Glutamatergic neuron (in vitro differentiated cells): ENCODE measurements around the gene TSPYL2. TPM values are rescaled to one million over a fixed set of nuclear protein-coding genes. Genes with fewer than 3 reads are reported as not detected.

ENCODE experiments used
- DNase-seq: peaks from one replicate; pipeline ENCODE4 v3.0.0; 2022
- H3K27ac Mint-ChIP-seq: one replicate; pipeline ENCODE4 v1.8.0; 2020; ENCODE audit warnings: mild to moderate bottlenecking, mixed read lengths, inconsistent platforms; ENCODE audit not compliant: unreplicated experiment
- H3K27me3 Mint-ChIP-seq: one replicate; pipeline ENCODE4 v1.8.0; 2020; ENCODE audit warnings: mild to moderate bottlenecking, moderate library complexity, mixed read lengths, inconsistent platforms; ENCODE audit not compliant: unreplicated experiment
- H3K36me3 Mint-ChIP-seq: one replicate; pipeline ENCODE4 v1.8.0; 2020; ENCODE audit warnings: mild to moderate bottlenecking, mixed read lengths, inconsistent platforms; ENCODE audit not compliant: unreplicated experiment
- H3K4me1 Mint-ChIP-seq: one replicate; pipeline ENCODE4 v1.8.0; 2020; ENCODE audit warnings: mild to moderate bottlenecking, low read depth, mixed read lengths, inconsistent platforms; ENCODE audit not compliant: unreplicated experiment
- H3K4me3 Mint-ChIP-seq: one replicate; pipeline ENCODE4 v1.8.0; 2020; ENCODE audit warnings: mild to moderate bottlenecking, mixed read lengths, inconsistent platforms; ENCODE audit not compliant: unreplicated experiment
- H3K9me3 Mint-ChIP-seq: one replicate; pipeline ENCODE4 v1.8.0; 2020; ENCODE audit warnings: mild to moderate bottlenecking, moderate library complexity, mixed read lengths, inconsistent platforms; ENCODE audit not compliant: unreplicated experiment
- CTCF ChIP-seq: fragments of 200-600 bp; sonication (generic); IDR thresholded peaks from one replicate; pipeline ENCODE4 v1.5.0; 2021; ENCODE audit not compliant: partially characterized antibody, unreplicated experiment
- total RNA-seq: library from RNA; stranded (reverse); fragmentation: NEBNext Ultra II Directional; extraction: Animal tissue kit (Norgen Biotek cat#: 25700); gene quantifications from one replicate; pipeline ENCODE4 v1.2.1, GENCODE V29; 2021; ENCODE audit not compliant: unreplicated experiment

TSPYL2 gene
- total RNA-seq, 1 donor from 2014 or later = 10.2 TPM

- H3K27ac Mint-ChIP-seq = peak overlapping the region; percentile 81
- H3K4me3 Mint-ChIP-seq = peak overlapping the region; percentile 95
- TF ChIP-seq CTCF = no peak
- peaks cover 2% of the 10 kb centered on the region for H3K9me3 Mint-ChIP-seq
- peaks cover 1% of the 10 kb centered on the region for H3K27me3 Mint-ChIP-seq
- no peaks in the 10 kb centered on the region for H3K36me3 Mint-ChIP-seq
- DNase-seq = no peak
- H3K4me1 Mint-ChIP-seq = peaks cover 4% of the 10 kb centered on the region
These were observed 12.4 kb downstream of the TSPYL2 start for GRCh38 chrX:53094582-53094905.

GRCh38 chrX:53095796-53096195, 13.6 kb downstream of the TSPYL2 start:
- peak overlapping the region; percentile 34 for H3K4me3 Mint-ChIP-seq

GRCh38 chrX:53114864-53115549, 32.8 kb downstream of the TSPYL2 start:
- no peak for TF ChIP-seq CTCF
- Mint-ChIP-seq H3K27ac (no peak overlapping the region), H3K9me3 (no peaks in the 10 kb centered on the region), H3K27me3 (no peaks in the 10 kb centered on the region), H3K4me3 (no peak overlapping the region), H3K36me3 (no peaks in the 10 kb centered on the region), H3K4me1 (no peaks in the 10 kb centered on the region)
- no peak for DNase-seq

More at GRCh38 chrX:53095796-53096195, 13.6 kb downstream of the TSPYL2 start:
- Mint-ChIP-seq H3K27me3 (peaks cover 1% of the 10 kb centered on the region), H3K27ac (peak overlapping the region; percentile 8), H3K4me1 (peaks cover 4% of the 10 kb centered on the region), H3K9me3 (peaks cover 2% of the 10 kb centered on the region), H3K36me3 (no peaks in the 10 kb centered on the region)
- no peak for TF ChIP-seq CTCF
- no peak for DNase-seq

GRCh38 chrX:53115550-53115874, 33.3 kb downstream of the TSPYL2 start:
- H3K4me3 Mint-ChIP-seq = no peak overlapping the region
- no peaks in the 10 kb centered on the region for H3K9me3 Mint-ChIP-seq
- no peak for TF ChIP-seq CTCF
- H3K27ac Mint-ChIP-seq = no peak overlapping the region
- H3K27me3 Mint-ChIP-seq = no peaks in the 10 kb centered on the region
- no peak for DNase-seq
- no peaks in the 10 kb centered on the region for H3K4me1 Mint-ChIP-seq
- no peaks in the 10 kb centered on the region for H3K36me3 Mint-ChIP-seq

- no peak for TF ChIP-seq CTCF
- Mint-ChIP-seq H3K27me3 (no peaks in the 10 kb centered on the region), H3K4me3 (no peak overlapping the region), H3K4me1 (no peaks in the 10 kb centered on the region), H3K36me3 (no peaks in the 10 kb centered on the region), H3K27ac (peak overlapping the region; percentile 18), H3K9me3 (no peaks in the 10 kb centered on the region)
- no peak for DNase-seq
These were observed 33.9 kb downstream of the TSPYL2 start for GRCh38 chrX:53116101-53116500.
